Measurements from ENCODE around the gene TRMT11. TPM values are rescaled to one million over a fixed set of nuclear protein-coding genes. Genes with fewer than 3 reads are reported as not detected.
A peak's percentile ranks its signal among the peaks of the same experiment; 100 is the strongest.

The TRMT11 gene
- polyA plus RNA-seq, 1 experiment: 27.3 TPM

DNA sequence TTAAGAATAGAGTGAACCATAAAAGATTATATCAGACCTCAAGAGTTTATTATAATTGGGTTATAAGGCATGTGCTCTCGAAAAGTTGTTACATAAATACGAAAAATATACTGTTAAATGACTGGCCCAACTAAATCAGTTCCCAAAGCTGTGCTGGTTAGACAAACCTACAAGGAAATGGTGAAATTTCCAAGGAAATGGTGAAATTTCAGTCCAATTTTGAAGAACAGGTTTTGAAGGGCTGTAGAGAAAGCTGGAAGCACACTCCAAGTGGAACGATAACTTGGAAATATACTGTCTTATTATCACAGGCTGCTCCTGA is 400 bp upstream of the TRMT11 start:
- ChIA-PET POLR2A (interaction anchor here (0.6 to 1.0 kb wide), 3 partner anchors 8 to 205 kb away, joined by 3 to 4 read pairs (median 4); no protein-coding TSS in a partner anchor), CTCF (interaction anchor here (1.1 to 4.7 kb wide), 6 partner anchors 10 to 196 kb away, joined by 3 to 37 read pairs (median 6); partner anchors contain the start of genes HINT3 and NCOA7)
- Histone ChIP-seq H3K9me3 (ENCODE audit: control insufficient read depth, insufficient read depth, low read length) (no peaks in the 10 kb centered on the region; the same call in 1 of the 2 replicates), H3K4me3 (ENCODE audit: low read depth, low read length) (peak overlapping the region; percentile 97), H3K27ac (ENCODE audit: low read depth, low read length) (peak overlapping the region; percentile 55), H3K27me3 (ENCODE audit: control insufficient read depth, insufficient read depth, low read length) (no peaks in the 10 kb centered on the region)
- DNase-seq (ENCODE audit: low read depth, low spot score): no peak
- TF ChIP-seq, protein P1, sequence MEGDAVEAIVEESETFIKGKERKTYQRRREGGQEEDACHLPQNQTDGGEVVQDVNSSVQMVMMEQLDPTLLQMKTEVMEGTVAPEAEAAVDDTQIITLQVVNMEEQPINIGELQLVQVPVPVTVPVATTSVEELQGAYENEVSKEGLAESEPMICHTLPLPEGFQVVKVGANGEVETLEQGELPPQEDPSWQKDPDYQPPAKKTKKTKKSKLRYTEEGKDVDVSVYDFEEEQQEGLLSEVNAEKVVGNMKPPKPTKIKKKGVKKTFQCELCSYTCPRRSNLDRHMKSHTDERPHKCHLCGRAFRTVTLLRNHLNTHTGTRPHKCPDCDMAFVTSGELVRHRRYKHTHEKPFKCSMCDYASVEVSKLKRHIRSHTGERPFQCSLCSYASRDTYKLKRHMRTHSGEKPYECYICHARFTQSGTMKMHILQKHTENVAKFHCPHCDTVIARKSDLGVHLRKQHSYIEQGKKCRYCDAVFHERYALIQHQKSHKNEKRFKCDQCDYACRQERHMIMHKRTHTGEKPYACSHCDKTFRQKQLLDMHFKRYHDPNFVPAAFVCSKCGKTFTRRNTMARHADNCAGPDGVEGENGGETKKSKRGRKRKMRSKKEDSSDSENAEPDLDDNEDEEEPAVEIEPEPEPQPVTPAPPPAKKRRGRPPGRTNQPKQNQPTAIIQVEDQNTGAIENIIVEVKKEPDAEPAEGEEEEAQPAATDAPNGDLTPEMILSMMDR (IDR thresholded peaks at IDR 0.05; ENCODE audit: low read depth, low read length): no peak

DNA sequence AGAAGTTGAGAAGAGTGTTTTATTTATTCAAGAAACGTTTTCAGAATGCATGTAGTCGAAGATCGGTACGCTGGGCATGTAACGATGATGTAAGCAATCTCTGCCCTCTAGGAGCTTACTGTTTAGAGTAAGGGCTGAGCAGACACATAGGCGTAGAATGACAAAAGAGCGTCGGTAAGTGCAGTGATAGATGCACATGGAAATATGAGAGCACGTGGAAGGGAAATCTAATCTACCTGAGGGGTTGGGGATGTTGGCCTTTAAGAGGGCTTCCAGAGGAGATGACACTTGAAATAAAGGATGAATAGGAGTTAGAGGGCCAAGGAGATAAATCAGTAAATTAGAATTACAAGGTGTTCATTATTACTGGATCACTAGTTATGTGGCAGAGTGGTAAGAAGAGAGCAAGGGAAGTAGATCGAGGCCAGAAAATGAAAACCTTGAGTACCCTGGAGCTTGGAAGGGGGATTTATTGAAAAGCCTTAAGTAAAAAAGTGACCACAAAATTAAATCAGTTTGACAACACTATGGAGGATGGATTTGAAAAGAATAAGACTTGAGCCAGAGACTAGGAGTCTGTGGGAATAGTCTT is 782 bp downstream of the TRMT11 start:
- peak overlapping the region; percentile 55 for H3K27ac ChIP-seq (ENCODE audit: low read depth, low read length)
- DNase-seq (ENCODE audit: low read depth, low spot score): no peak
- TF ChIP-seq, protein P1 (IDR thresholded peaks at IDR 0.05; ENCODE audit: low read depth, low read length): no peak
- no peaks in the 10 kb centered on the region; the same call in 1 of the 2 replicates for H3K9me3 ChIP-seq (ENCODE audit: control insufficient read depth, insufficient read depth, low read length)
- H3K27me3 ChIP-seq (ENCODE audit: control insufficient read depth, insufficient read depth, low read length): no peaks in the 10 kb centered on the region
- H3K4me3 ChIP-seq (ENCODE audit: low read depth, low read length): peak overlapping the region; percentile 97
- CTCF ChIA-PET: interaction anchor here (0.6 to 4.7 kb wide), 7 partner anchors 9 to 197 kb away, joined by 3 to 37 read pairs (median 4); partner anchors contain the start of genes HINT3 and NCOA7
- POLR2A ChIA-PET: interaction anchor here (0.6 kb wide), 2 partner anchors 31 to 642 kb away, joined by 3 to 4 read pairs; partner anchors contain the start of gene HINT3

DNA sequence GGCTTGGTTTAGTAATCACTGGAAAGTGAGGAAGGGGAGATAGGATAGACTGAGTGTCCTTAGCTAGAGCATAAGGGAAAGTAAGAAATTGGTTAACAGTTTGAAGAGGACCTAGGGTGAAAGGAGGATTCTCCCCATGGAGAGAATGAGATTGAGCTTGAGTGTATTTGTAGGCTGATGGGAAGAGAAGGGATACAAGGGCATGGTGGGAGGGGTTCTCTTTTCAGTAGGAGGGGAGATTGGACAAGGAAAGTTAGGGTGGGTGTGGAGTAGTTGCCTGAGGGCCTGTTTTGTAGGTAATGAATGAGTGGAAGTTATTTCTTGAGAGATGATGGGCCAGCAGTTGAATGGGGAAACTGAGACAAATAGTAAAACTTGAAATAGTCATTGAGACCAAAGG is 1.9 kb downstream of the TRMT11 start:
- POLR2A ChIA-PET: no interaction called here
- TF ChIP-seq, protein P1 (IDR thresholded peaks at IDR 0.05; ENCODE audit: low read depth, low read length): no peak

DNA sequence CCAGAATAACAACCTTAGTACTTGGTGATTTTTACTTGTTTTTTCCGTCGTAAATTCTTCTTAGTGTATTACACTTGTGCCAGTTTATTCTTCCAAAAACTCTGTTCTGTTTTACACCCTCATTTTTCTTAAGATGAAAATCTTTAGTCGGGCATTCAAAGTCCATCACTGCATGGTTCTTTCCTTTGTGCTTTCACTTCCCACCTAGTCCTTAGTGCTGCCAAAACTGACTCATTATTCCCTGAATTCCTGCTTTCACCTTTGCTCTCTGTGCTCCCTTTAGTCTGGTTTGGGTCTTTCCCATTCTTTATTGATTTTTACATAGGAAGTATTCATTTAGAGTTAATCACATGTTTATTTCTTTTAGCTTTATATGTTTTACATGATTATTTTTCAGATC is 3.3 kb downstream of the TRMT11 start:
- no peak overlapping the region for H3K27ac ChIP-seq (ENCODE audit: low read depth, low read length)
- H3K9me3 ChIP-seq (ENCODE audit: control insufficient read depth, insufficient read depth, low read length): no peaks in the 10 kb centered on the region; the same call in 1 of the 2 replicates
- POLR2A ChIA-PET: no interaction called here
- no peak overlapping the region for H3K4me3 ChIP-seq (ENCODE audit: low read depth, low read length)
- TF ChIP-seq, protein P1 (IDR thresholded peaks at IDR 0.05; ENCODE audit: low read depth, low read length): no peak
- H3K27me3 ChIP-seq (ENCODE audit: control insufficient read depth, insufficient read depth, low read length): no peaks in the 10 kb centered on the region
- no peak for DNase-seq (ENCODE audit: low read depth, low spot score)
- CTCF ChIA-PET: interaction anchor here (1.0 kb wide), 1 partner anchor 1132 kb away, joined by 4 read pairs; no protein-coding TSS in a partner anchor

More for the DNA sequence above, 1.9 kb downstream of the TRMT11 start:
- Histone ChIP-seq H3K9me3 (ENCODE audit: control insufficient read depth, insufficient read depth, low read length) (no peaks in the 10 kb centered on the region; the same call in 1 of the 2 replicates), H3K27ac (ENCODE audit: low read depth, low read length) (no peak overlapping the region), H3K27me3 (ENCODE audit: control insufficient read depth, insufficient read depth, low read length) (no peaks in the 10 kb centered on the region), H3K4me3 (ENCODE audit: low read depth, low read length) (no peak overlapping the region)
- CTCF ChIA-PET: no interaction called here
- no peak for DNase-seq (ENCODE audit: low read depth, low spot score)

DNA sequence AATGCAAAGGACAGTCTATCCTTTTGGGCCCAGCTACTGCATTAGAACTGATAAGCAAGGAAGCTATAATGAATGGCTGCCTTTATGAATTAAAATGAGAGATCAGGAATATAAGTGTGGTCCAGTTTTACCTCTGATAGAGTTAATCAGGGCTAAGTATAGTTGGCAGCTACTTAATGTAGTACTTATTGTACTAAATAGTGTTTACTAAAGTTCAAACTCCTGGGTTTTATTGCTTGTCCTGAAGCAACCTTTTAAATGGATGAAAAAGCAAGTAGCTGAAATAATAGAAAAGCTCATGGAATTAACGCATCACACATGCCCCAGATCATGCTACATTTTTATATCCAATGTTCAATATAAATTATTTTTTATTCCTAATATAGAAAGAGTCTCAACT is 5.3 kb downstream of the TRMT11 start:
- no peaks in the 10 kb centered on the region; the same call in 1 of the 2 replicates for H3K9me3 ChIP-seq (ENCODE audit: control insufficient read depth, insufficient read depth, low read length)
- CTCF ChIA-PET: no interaction called here
- no peak overlapping the region for H3K4me3 ChIP-seq (ENCODE audit: low read depth, low read length)
- POLR2A ChIA-PET: no interaction called here
- no peak for DNase-seq (ENCODE audit: low read depth, low spot score)
- no peaks in the 10 kb centered on the region for H3K27me3 ChIP-seq (ENCODE audit: control insufficient read depth, insufficient read depth, low read length)
- no peak overlapping the region for H3K27ac ChIP-seq (ENCODE audit: low read depth, low read length)
- TF ChIP-seq, protein P1 (IDR thresholded peaks at IDR 0.05; ENCODE audit: low read depth, low read length): no peak
